ENCODE data around the gene FOXP1. TPM values are rescaled to one million over a fixed set of nuclear protein-coding genes. Genes with fewer than 3 reads are reported as not detected.

Gene FOXP1
- total RNA-seq, 3 donors from 2014 or later = 61.9 to 267 (median 146) TPM

DNA sequence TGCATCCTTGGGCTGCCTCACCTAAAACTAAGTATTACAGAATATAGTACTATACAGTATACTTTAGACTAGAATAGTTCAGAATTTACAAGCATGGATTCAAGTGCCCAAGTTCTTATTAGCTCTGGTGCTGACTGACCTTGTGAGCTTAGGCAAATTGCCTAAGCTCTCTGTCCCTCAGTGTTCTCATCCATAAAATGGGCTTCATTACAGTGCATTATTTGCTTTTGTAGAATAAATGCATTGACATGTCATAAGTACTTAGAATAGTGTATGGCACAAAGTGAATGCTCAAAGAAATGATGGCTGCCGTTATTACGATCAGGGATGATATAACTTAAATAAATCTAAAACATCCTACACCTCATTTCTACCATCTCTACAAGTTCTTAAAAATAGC lies 269.7 kb downstream of the FOXP1 start:
- TF ChIP-seq POLR2A (IDR thresholded peaks at IDR 0.05) (no peak), POLR2AphosphoS5 (IDR thresholded peaks at IDR 0.05) (no peak)
- TF ChIP-seq, protein P1, sequence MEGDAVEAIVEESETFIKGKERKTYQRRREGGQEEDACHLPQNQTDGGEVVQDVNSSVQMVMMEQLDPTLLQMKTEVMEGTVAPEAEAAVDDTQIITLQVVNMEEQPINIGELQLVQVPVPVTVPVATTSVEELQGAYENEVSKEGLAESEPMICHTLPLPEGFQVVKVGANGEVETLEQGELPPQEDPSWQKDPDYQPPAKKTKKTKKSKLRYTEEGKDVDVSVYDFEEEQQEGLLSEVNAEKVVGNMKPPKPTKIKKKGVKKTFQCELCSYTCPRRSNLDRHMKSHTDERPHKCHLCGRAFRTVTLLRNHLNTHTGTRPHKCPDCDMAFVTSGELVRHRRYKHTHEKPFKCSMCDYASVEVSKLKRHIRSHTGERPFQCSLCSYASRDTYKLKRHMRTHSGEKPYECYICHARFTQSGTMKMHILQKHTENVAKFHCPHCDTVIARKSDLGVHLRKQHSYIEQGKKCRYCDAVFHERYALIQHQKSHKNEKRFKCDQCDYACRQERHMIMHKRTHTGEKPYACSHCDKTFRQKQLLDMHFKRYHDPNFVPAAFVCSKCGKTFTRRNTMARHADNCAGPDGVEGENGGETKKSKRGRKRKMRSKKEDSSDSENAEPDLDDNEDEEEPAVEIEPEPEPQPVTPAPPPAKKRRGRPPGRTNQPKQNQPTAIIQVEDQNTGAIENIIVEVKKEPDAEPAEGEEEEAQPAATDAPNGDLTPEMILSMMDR (IDR thresholded peaks at IDR 0.05) = no peak
- no peak for DNase-seq (ENCODE audit: low spot score in 2 of 2)
- no peaks in the 10 kb centered on the region for H3K27me3 ChIP-seq
- no peak overlapping the region for H3K27ac ChIP-seq
- no peaks in the 10 kb centered on the region for H3K9me3 ChIP-seq
- H3K4me3 ChIP-seq = no peak overlapping the region
- no peaks in the 10 kb centered on the region for H3K36me3 ChIP-seq
- intact Hi-C loops (cut with DNase I; ENCODE audit: low total_unique reads) = no loop called here
- no peaks in the 10 kb centered on the region for H3K4me1 ChIP-seq

DNA sequence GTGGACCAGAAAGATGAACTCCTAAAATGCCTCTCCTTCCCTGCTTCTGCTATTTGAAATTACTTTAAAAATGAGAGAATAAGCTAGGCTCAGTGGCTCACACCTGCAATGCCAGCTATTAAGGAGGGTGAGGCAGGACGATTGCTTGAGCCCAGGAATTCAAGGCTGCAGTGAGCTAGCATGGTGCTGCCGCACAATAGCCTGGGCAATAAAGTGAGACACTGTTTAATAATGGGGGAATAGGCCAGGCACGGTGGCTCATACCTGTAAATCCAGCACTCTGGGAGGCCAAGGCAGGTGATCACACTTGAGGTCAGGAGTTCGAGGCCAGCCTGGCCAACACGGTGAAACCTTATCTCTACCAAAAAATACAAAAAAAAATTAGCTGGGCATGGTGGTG lies 271.1 kb downstream of the FOXP1 start:
- Histone ChIP-seq H3K36me3 (no peaks in the 10 kb centered on the region), H3K9me3 (no peaks in the 10 kb centered on the region), H3K27ac (no peak overlapping the region), H3K4me1 (no peaks in the 10 kb centered on the region), H3K4me3 (no peak overlapping the region), H3K27me3 (no peaks in the 10 kb centered on the region)
- no peak for TF ChIP-seq POLR2AphosphoS5 (IDR thresholded peaks at IDR 0.05)
- TF ChIP-seq, protein P1 (IDR thresholded peaks at IDR 0.05) = no peak
- no peak for TF ChIP-seq POLR2A (IDR thresholded peaks at IDR 0.05)
- intact Hi-C loops (cut with DNase I; ENCODE audit: low total_unique reads) = no loop called here
- DNase-seq (ENCODE audit: low spot score in 2 of 2) = no peak

DNA sequence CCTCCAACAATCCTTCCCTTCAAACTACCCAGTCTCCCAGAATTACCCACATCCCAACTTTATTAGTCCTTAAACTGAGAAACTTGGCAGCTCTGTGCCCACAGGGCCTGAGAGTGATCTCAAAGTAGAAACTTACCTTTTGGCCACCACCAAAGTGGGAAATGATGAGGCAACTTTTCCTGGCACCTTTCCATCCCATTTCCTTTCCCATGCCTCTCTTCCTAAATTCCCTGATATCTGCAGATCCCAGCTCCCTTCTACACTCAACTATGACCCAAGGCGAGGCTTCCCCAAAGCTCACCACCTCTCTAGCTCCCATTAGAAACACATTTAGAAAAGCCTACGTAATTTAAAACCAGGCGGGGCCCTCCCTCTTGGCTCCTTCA lies 271.9 kb downstream of the FOXP1 start:
- Histone ChIP-seq H3K9me3 (no peaks in the 10 kb centered on the region), H3K4me3 (no peak overlapping the region), H3K4me1 (no peaks in the 10 kb centered on the region), H3K27me3 (no peaks in the 10 kb centered on the region), H3K36me3 (no peaks in the 10 kb centered on the region), H3K27ac (peak overlapping the region in 1 of 2 donors; percentile 48)
- TF ChIP-seq, protein P1 (IDR thresholded peaks at IDR 0.05) = no peak
- DNase-seq (ENCODE audit: low spot score in 2 of 2) = no peak
- intact Hi-C loops (cut with DNase I; ENCODE audit: low total_unique reads) = no loop called here

- no peaks in the 10 kb centered on the region for H3K36me3 ChIP-seq
- H3K4me3 ChIP-seq = no peak overlapping the region
- DNase-seq (ENCODE audit: low spot score in 2 of 2) = no peak
- intact Hi-C loops (cut with DNase I; ENCODE audit: low total_unique reads) = no loop called here
- no peaks in the 10 kb centered on the region for H3K9me3 ChIP-seq
- H3K27ac ChIP-seq = peak overlapping the region in 1 of 2 donors; percentile 48
- H3K4me1 ChIP-seq = no peaks in the 10 kb centered on the region
- no peaks in the 10 kb centered on the region for H3K27me3 ChIP-seq
- TF ChIP-seq POLR2AphosphoS5 (IDR thresholded peaks at IDR 0.05) = no peak
- TF ChIP-seq, protein P1 (IDR thresholded peaks at IDR 0.05) = no peak
Measured at GRCh38 chr3:71310980-71311660, 272.4 kb downstream of the FOXP1 start.

DNA sequence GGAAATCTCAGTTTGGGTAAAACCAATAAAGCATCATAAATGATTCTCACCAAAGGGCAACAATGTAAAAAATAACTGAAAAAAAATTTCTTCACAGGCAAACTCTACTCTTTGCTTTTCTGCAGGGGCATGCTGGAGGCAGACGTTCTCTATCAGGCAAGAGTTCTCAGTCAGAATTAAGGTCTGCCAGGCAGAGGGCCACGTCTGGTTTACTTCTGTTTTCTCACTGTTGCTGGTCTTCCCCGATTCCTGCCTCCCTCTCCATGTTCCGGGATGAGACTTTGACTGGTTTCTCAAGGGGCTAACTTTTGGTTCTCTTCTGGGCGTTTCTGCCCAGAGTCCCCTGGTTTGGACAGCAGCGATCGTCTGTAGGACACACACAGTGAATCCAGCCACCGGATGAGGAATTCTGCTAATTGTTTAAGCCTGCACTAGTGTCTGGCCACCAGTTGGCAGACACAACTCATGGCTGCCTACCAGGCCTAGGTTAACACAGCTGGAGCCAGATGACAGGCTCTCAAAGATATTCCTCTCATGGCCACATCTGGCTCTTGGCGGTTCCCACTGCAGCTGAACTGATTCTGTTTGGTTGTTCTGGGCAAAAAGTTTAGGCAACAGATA lies 273.1 kb downstream of the FOXP1 start:
- Histone ChIP-seq H3K27me3 (no peaks in the 10 kb centered on the region), H3K4me1 (no peaks in the 10 kb centered on the region), H3K9me3 (no peaks in the 10 kb centered on the region), H3K36me3 (no peaks in the 10 kb centered on the region), H3K27ac (peak overlapping the region in 1 of 2 donors; percentile 16), H3K4me3 (no peak overlapping the region)
- intact Hi-C loops (cut with DNase I; ENCODE audit: low total_unique reads) = no loop called here
- no peak for TF ChIP-seq POLR2AphosphoS5 (IDR thresholded peaks at IDR 0.05)
- TF ChIP-seq POLR2A (IDR thresholded peaks at IDR 0.05) = no peak
- TF ChIP-seq, protein P1 (IDR thresholded peaks at IDR 0.05) = no peak
- DNase-seq (ENCODE audit: low spot score in 2 of 2) = peak in 1 of 2 donors; percentile 26

Measured in breast epithelium (tissue), 4 donors.